Vagina (tissue), 2 donors: ENCODE results near the gene USH1C.

Experiments used
- CTCF ChIP-seq, 3 experiments: fragments of 450-650 bp in 2 of 3; fragments of 200-600 bp in 1 of 3; sonication (generic) in 1 of 3; IDR thresholded peaks; one replicate each; pipeline ENCODE4 v1.5.1; 2017 to 2019; ENCODE audit warnings: antibody characterized with exemption in 3 of 3, mild to moderate bottlenecking in 2 of 3, moderate library complexity in 2 of 3
- POLR2A ChIP-seq, 2 donors: fragments of 450-650 bp; IDR thresholded peaks; one replicate each; pipeline ENCODE4 v1.6.1; 2017; ENCODE audit warnings: antibody characterized with exemption in 2 of 2, mild to moderate bottlenecking in 2 of 2, moderate library complexity in 2 of 2
- POLR2AphosphoS5 ChIP-seq, 2 donors: sonication (generic); formaldehyde crosslinking; IDR thresholded peaks; one replicate each; pipeline ENCODE4 v1.9.0; 2017; ENCODE audit warnings: antibody characterized with exemption in 2 of 2, mild to moderate bottlenecking in 2 of 2, low read depth in 1 of 2; ENCODE audit not compliant: insufficient read depth in 1 of 2

- TF ChIP-seq POLR2AphosphoS5 (IDR thresholded peaks at IDR 0.05; ENCODE audit: insufficient read depth in 1 of 2, low read depth in 1 of 2) (no peak), CTCF (IDR thresholded peaks at IDR 0.05) (no peak), POLR2A (IDR thresholded peaks at IDR 0.05) (no peak)
These were observed 91.5 kb downstream of the USH1C start for GRCh38 chr11:17452668-17453067.
